ENCODE data around the gene EYA2. TPM values are rescaled to one million over a fixed set of nuclear protein-coding genes. Genes with fewer than 3 reads are reported as not detected.

The EYA2 gene
- total RNA-seq, 1 experiment from 2014 or later, result not detected

- intact Hi-C loops (cut with micrococcal nuclease), result loop anchor here (10.0 kb wide), 1 partner anchor 168 kb away; no protein-coding TSS in a partner anchor
- no peak for DNase-seq (ENCODE audit: unreplicated experiment)
- Mint-ChIP-seq H3K9me3 (ENCODE audit: unreplicated experiment) (no peaks in the 10 kb centered on the region), H3K27ac (ENCODE audit: low read depth, unreplicated experiment) (no peak overlapping the region), H3K4me1 (ENCODE audit: insufficient read depth, unreplicated experiment) (peaks cover 25% of the 10 kb centered on the region), H3K4me3 (ENCODE audit: unreplicated experiment) (no peak overlapping the region), H3K36me3 (ENCODE audit: insufficient read depth, unreplicated experiment) (no peaks in the 10 kb centered on the region), H3K27me3 (ENCODE audit: insufficient read depth, unreplicated experiment) (no peaks in the 10 kb centered on the region)
- BruUV-seq (replicated peaks), result no TSS peak
- no peak for TF ChIP-seq CTCF (IDR thresholded peaks at IDR 0.05; ENCODE audit: unreplicated experiment)
- ChIA-PET CTCF (interaction anchor here (0.6 kb wide), 1 partner anchor 309 kb away, joined by 3 read pairs; no protein-coding TSS in a partner anchor), POLR2A (interaction anchor here (0.6 to 9.3 kb wide), 5 partner anchors 15 to 434 kb away, joined by 3 to 188 read pairs (median 3); partner anchors contain the start of gene TP53RK)
Measured at GRCh38 chr20:47122560-47122959, 227.9 kb downstream of the EYA2 start.

GRCh38 chr20:47124181-47124717, 229.6 kb downstream of the EYA2 start:
- POLR2A ChIA-PET, result interaction anchor here (0.7 to 9.3 kb wide), 19 partner anchors 9 to 377 kb away, joined by 3 to 188 read pairs (median 6); no protein-coding TSS in a partner anchor
- CTCF ChIA-PET, result interaction anchor here (0.7 to 2.0 kb wide), 6 partner anchors 10 to 369 kb away, joined by 3 to 10 read pairs (median 4); no protein-coding TSS in a partner anchor
- intact Hi-C loops (cut with micrococcal nuclease), result loop anchor here (10.0 kb wide), 1 partner anchor 169 kb away; no protein-coding TSS in a partner anchor
- no peak for TF ChIP-seq CTCF (IDR thresholded peaks at IDR 0.05; ENCODE audit: unreplicated experiment)
- Mint-ChIP-seq H3K4me3 (ENCODE audit: unreplicated experiment) (no peak overlapping the region), H3K4me1 (ENCODE audit: insufficient read depth, unreplicated experiment) (peaks cover 25% of the 10 kb centered on the region), H3K27ac (ENCODE audit: low read depth, unreplicated experiment) (peak overlapping the region; percentile 83), H3K36me3 (ENCODE audit: insufficient read depth, unreplicated experiment) (no peaks in the 10 kb centered on the region), H3K27me3 (ENCODE audit: insufficient read depth, unreplicated experiment) (no peaks in the 10 kb centered on the region), H3K9me3 (ENCODE audit: unreplicated experiment) (no peaks in the 10 kb centered on the region)
- DNase-seq (ENCODE audit: unreplicated experiment), result no peak
- BruUV-seq (replicated peaks), result TSS peak; percentile 51

- Mint-ChIP-seq H3K4me3 (ENCODE audit: unreplicated experiment) (peak overlapping the region; percentile 20), H3K27me3 (ENCODE audit: insufficient read depth, unreplicated experiment) (no peaks in the 10 kb centered on the region), H3K27ac (ENCODE audit: low read depth, unreplicated experiment) (peak overlapping the region; percentile 83), H3K9me3 (ENCODE audit: unreplicated experiment) (no peaks in the 10 kb centered on the region), H3K36me3 (ENCODE audit: insufficient read depth, unreplicated experiment) (no peaks in the 10 kb centered on the region), H3K4me1 (ENCODE audit: insufficient read depth, unreplicated experiment) (peaks cover 25% of the 10 kb centered on the region)
- ChIA-PET CTCF (interaction anchor here (0.5 to 2.0 kb wide), 18 partner anchors 8 to 439 kb away, joined by 3 to 10 read pairs (median 3); no protein-coding TSS in a partner anchor), POLR2A (interaction anchor here (0.6 to 9.3 kb wide), 51 partner anchors 8 to 1261 kb away, joined by 3 to 188 read pairs (median 4); partner anchors contain the start of genes NCOA3, TP53RK and ZMYND8)
- TF ChIP-seq CTCF (IDR thresholded peaks at IDR 0.05; ENCODE audit: unreplicated experiment), result no peak
- DNase-seq (ENCODE audit: unreplicated experiment), result no peak
- BruUV-seq (replicated peaks), result TSS peak; percentile 72
- intact Hi-C loops (cut with micrococcal nuclease), result loop anchor here (10.0 kb wide), 1 partner anchor 171 kb away; no protein-coding TSS in a partner anchor
Measured at GRCh38 chr20:47125508-47125757, 230.8 kb downstream of the EYA2 start.

GRCh38 chr20:47125758-47126591, 231.3 kb downstream of the EYA2 start:
- no peak for TF ChIP-seq CTCF (IDR thresholded peaks at IDR 0.05; ENCODE audit: unreplicated experiment)
- H3K27ac Mint-ChIP-seq (ENCODE audit: low read depth, unreplicated experiment), result peak overlapping the region; percentile 83
- CTCF ChIA-PET, result interaction anchor here (0.5 to 2.0 kb wide), 23 partner anchors 8 to 453 kb away, joined by 3 to 10 read pairs (median 3); no protein-coding TSS in a partner anchor
- no peaks in the 10 kb centered on the region for H3K36me3 Mint-ChIP-seq (ENCODE audit: insufficient read depth, unreplicated experiment)
- no peaks in the 10 kb centered on the region for H3K27me3 Mint-ChIP-seq (ENCODE audit: insufficient read depth, unreplicated experiment)
- intact Hi-C loops (cut with micrococcal nuclease), result loop anchor here (10.0 kb wide), 1 partner anchor 171 kb away; no protein-coding TSS in a partner anchor
- BruUV-seq (replicated peaks), result no TSS peak
- H3K9me3 Mint-ChIP-seq (ENCODE audit: unreplicated experiment), result no peaks in the 10 kb centered on the region
- H3K4me1 Mint-ChIP-seq (ENCODE audit: insufficient read depth, unreplicated experiment), result peaks cover 25% of the 10 kb centered on the region
- peak overlapping the region; percentile 20 for H3K4me3 Mint-ChIP-seq (ENCODE audit: unreplicated experiment)
- DNase-seq (ENCODE audit: unreplicated experiment), result peak; percentile 90
- POLR2A ChIA-PET, result interaction anchor here (0.6 to 9.3 kb wide), 52 partner anchors 9 to 1260 kb away, joined by 3 to 188 read pairs (median 4); partner anchors contain the start of genes NCOA3, TP53RK and ZMYND8

Data from MCF 10A (cell line).